ENCODE measurements around the gene TFAP2D.

Gene TFAP2D

GRCh38 chr6:50819904-50820868 lies 106.9 kb downstream of the TFAP2D start:
- DNase-seq = no peak

GRCh38 chr6:50820869-50821264 lies 107.5 kb downstream of the TFAP2D start:
- DNase-seq = no peak

GRCh38 chr6:50821441-50822077 lies 108.2 kb downstream of the TFAP2D start:
- DNase-seq = no peak

GRCh38 chr6:50822078-50822476 lies 108.8 kb downstream of the TFAP2D start:
- no peak for DNase-seq

Measured in NCI-H226 (cell line).